Measurements from ENCODE around the gene BHMT. TPM values are rescaled to one million over a fixed set of nuclear protein-coding genes. Genes with fewer than 3 reads are reported as not detected.

Gene BHMT
- total and polyA plus RNA-seq, 2 experiments from 2014 or later: 2.6 to 4.2 TPM

DNA sequence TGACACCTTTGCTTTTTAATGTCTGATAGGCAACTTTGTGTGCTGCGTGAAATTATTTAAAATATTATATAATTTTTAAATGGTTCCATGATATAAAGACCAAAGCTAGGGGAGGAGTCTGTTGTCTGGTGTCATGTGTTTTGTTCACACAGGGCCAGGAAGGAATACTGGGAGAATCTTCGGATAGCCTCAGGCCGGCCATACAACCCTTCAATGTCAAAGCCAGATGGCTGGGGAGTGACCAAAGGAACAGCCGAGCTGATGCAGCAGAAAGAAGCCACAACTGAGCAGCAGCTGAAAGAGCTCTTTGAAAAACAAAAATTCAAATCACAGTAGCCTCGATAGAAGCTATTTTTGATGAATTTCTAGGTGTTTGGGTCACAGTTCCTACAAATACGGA is 19.2 kb downstream of the BHMT start (continued):
- TF ChIP-seq, protein P1, sequence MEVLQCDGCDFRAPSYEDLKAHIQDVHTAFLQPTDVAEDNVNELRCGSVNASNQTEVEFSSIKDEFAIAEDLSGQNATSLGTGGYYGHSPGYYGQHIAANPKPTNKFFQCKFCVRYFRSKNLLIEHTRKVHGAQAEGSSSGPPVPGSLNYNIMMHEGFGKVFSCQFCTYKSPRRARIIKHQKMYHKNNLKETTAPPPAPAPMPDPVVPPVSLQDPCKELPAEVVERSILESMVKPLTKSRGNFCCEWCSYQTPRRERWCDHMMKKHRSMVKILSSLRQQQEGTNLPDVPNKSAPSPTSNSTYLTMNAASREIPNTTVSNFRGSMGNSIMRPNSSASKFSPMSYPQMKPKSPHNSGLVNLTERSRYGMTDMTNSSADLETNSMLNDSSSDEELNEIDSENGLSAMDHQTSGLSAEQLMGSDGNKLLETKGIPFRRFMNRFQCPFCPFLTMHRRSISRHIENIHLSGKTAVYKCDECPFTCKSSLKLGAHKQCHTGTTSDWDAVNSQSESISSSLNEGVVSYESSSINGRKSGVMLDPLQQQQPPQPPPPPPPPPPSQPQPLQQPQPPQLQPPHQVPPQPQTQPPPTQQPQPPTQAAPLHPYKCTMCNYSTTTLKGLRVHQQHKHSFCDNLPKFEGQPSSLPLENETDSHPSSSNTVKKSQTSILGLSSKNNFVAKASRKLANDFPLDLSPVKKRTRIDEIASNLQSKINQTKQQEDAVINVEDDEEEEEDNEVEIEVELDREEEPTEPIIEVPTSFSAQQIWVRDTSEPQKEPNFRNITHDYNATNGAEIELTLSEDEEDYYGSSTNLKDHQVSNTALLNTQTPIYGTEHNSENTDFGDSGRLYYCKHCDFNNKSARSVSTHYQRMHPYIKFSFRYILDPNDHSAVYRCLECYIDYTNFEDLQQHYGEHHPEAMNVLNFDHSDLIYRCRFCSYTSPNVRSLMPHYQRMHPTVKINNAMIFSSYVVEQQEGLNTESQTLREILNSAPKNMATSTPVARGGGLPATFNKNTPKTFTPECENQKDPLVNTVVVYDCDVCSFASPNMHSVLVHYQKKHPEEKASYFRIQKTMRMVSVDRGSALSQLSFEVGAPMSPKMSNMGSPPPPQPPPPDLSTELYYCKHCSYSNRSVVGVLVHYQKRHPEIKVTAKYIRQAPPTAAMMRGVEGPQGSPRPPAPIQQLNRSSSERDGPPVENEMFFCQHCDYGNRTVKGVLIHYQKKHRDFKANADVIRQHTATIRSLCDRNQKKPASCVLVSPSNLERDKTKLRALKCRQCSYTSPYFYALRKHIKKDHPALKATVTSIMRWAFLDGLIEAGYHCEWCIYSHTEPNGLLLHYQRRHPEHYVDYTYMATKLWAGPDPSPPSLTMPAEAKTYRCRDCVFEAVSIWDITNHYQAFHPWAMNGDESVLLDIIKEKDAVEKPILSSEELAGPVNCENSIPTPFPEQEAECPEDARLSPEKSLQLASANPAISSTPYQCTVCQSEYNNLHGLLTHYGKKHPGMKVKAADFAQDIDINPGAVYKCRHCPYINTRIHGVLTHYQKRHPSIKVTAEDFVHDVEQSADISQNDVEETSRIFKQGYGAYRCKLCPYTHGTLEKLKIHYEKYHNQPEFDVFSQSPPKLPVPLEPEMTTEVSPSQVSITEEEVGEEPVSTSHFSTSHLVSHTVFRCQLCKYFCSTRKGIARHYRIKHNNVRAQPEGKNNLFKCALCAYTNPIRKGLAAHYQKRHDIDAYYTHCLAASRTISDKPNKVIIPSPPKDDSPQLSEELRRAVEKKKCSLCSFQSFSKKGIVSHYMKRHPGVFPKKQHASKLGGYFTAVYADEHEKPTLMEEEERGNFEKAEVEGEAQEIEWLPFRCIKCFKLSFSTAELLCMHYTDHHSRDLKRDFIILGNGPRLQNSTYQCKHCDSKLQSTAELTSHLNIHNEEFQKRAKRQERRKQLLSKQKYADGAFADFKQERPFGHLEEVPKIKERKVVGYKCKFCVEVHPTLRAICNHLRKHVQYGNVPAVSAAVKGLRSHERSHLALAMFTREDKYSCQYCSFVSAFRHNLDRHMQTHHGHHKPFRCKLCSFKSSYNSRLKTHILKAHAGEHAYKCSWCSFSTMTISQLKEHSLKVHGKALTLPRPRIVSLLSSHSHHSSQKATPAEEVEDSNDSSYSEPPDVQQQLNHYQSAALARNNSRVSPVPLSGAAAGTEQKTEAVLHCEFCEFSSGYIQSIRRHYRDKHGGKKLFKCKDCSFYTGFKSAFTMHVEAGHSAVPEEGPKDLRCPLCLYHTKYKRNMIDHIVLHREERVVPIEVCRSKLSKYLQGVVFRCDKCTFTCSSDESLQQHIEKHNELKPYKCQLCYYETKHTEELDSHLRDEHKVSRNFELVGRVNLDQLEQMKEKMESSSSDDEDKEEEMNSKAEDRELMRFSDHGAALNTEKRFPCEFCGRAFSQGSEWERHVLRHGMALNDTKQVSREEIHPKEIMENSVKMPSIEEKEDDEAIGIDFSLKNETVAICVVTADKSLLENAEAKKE (CRISPR knock-in tag; IDR thresholded peaks at IDR 0.05): no peak

DNA sequence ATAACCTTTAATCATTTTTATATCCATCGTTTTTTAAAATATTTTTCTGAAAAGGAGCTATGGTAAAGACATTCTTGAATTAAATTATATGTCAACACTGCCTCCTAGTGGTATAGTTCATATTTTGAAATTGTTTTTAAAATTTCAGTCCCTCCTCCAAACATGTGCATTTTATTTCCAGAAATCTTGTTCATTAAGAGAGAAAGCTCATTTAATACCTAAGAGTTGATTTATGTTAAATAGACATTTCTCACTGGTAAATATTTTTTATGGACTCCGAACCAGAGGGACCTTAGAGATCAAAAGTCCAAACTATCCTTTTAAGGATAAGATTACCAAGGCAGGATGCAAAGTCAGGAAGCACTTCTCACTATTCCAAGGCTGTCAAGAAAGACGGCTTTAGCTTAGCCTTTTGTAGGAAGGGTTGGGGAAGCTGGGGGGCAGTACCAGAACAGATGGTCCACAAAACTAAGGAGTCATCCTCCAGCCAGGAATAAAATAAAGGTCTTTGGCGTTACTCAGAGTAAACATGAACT is 21.6 kb downstream of the BHMT start:
- DNase-seq (ENCODE audit: low spot score) (peak; percentile 71), ATAC-seq (peak; percentile 13; the same call in 2 of the 3 replicates)
- Histone ChIP-seq H3K27ac (ENCODE audit: low read depth) (no peak overlapping the region), H3K27me3 (ENCODE audit: insufficient read depth) (no peaks in the 10 kb centered on the region), H2AFZ (no peak overlapping the region; the same call in 1 of the 2 replicates), H4K20me1 (replicated peaks; ENCODE audit: insufficient read depth) (no peaks in the 10 kb centered on the region), H3K4me1 (ENCODE audit: insufficient read depth) (peaks cover 20% of the 10 kb centered on the region), H3K4me2 (peak overlapping the region; percentile 60), H3K79me2 (replicated peaks; ENCODE audit: insufficient read depth) (no peaks in the 10 kb centered on the region), H3K9me2 (ENCODE audit: insufficient read depth) (no peaks in the 10 kb centered on the region; the same call in 1 of the 2 replicates), H3F3A (replicated peaks; ENCODE audit: low read depth) (0 out of 2 replicates have a peak, but pooled peaks cover 2% of the 10 kb centered on the region), H3K4me3 (peak overlapping the region; percentile 41; the same call in 1 of the 2 replicates), H3K36me3 (ENCODE audit: insufficient read depth) (no peaks in the 10 kb centered on the region)
- Mint-ChIP-seq H3K4me1 (peaks cover 22% of the 10 kb centered on the region), H3K27ac (peak overlapping the region; percentile 99), H3K27me3 (ENCODE audit: insufficient read depth, low read depth, poor library complexity) (peaks cover 2% of the 10 kb centered on the region), H3K9me3 (no peaks in the 10 kb centered on the region), H3K36me3 (ENCODE audit: low read depth) (no peaks in the 10 kb centered on the region), H3K4me3 (peak overlapping the region; percentile 80)
- TF ChIP-seq STAT1 (IDR thresholded peaks at IDR 0.05; ENCODE audit: unreplicated experiment): no peak
- TF ChIP-seq EZH2 (IDR thresholded peaks at IDR 0.05; ENCODE audit: low read depth, unreplicated experiment): no peak
- no peak for TF ChIP-seq CREB1 (CRISPR knock-in tag; IDR thresholded peaks at IDR 0.05; ENCODE audit: low read depth)
- peak in 1 of 2 experiments; percentile 70; a peak in 3 of 4 replicates for TF ChIP-seq CTCF (conservative IDR thresholded peaks at IDR 0.05; ENCODE audit: low read depth in 2 of 2)
- TF ChIP-seq, protein P2, sequence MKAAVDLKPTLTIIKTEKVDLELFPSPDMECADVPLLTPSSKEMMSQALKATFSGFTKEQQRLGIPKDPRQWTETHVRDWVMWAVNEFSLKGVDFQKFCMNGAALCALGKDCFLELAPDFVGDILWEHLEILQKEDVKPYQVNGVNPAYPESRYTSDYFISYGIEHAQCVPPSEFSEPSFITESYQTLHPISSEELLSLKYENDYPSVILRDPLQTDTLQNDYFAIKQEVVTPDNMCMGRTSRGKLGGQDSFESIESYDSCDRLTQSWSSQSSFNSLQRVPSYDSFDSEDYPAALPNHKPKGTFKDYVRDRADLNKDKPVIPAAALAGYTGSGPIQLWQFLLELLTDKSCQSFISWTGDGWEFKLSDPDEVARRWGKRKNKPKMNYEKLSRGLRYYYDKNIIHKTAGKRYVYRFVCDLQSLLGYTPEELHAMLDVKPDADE (IDR thresholded peaks at IDR 0.05): no peak
- TF ChIP-seq, protein P3, sequence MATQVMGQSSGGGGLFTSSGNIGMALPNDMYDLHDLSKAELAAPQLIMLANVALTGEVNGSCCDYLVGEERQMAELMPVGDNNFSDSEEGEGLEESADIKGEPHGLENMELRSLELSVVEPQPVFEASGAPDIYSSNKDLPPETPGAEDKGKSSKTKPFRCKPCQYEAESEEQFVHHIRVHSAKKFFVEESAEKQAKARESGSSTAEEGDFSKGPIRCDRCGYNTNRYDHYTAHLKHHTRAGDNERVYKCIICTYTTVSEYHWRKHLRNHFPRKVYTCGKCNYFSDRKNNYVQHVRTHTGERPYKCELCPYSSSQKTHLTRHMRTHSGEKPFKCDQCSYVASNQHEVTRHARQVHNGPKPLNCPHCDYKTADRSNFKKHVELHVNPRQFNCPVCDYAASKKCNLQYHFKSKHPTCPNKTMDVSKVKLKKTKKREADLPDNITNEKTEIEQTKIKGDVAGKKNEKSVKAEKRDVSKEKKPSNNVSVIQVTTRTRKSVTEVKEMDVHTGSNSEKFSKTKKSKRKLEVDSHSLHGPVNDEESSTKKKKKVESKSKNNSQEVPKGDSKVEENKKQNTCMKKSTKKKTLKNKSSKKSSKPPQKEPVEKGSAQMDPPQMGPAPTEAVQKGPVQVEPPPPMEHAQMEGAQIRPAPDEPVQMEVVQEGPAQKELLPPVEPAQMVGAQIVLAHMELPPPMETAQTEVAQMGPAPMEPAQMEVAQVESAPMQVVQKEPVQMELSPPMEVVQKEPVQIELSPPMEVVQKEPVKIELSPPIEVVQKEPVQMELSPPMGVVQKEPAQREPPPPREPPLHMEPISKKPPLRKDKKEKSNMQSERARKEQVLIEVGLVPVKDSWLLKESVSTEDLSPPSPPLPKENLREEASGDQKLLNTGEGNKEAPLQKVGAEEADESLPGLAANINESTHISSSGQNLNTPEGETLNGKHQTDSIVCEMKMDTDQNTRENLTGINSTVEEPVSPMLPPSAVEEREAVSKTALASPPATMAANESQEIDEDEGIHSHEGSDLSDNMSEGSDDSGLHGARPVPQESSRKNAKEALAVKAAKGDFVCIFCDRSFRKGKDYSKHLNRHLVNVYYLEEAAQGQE (IDR thresholded peaks at IDR 0.05; ENCODE audit: unreplicated experiment): no peak

Measured in GM23338 (cell line).